GM12891 (cell line): ENCODE data around the gene HSD17B13.

ENCODE experiments used
- PAX5 ChIP-seq: IDR thresholded peaks from 2 replicates; pipeline ENCODE4 v1.6.1; 2011; ENCODE audit warnings: low read length, moderate library complexity, mild to moderate bottlenecking; ENCODE audit not compliant: insufficient read depth, severe bottlenecking
- POLR2A ChIP-seq: IDR thresholded peaks from 2 replicates; pipeline ENCODE4 v1.6.1; 2011; ENCODE audit warnings: low read depth, low read length, control low read depth
- POLR2AphosphoS5 ChIP-seq: IDR thresholded peaks from 2 replicates; pipeline ENCODE4 v1.6.1; 2011; ENCODE audit warnings: low read depth, low read length, control low read depth
- POU2F2 ChIP-seq: IDR thresholded peaks from 2 replicates; pipeline ENCODE4 v1.6.1; 2011; ENCODE audit warnings: low read depth, mild to moderate bottlenecking, control low read depth, low read length, moderate library complexity
- TAF1 ChIP-seq: IDR thresholded peaks from 2 replicates; pipeline ENCODE4 v1.6.1; 2011; ENCODE audit warnings: low read depth, low read length, control low read depth

GRCh38 chr4:87365348-87365747 is 42.7 kb upstream of the HSD17B13 start:
- no peak for TF ChIP-seq POLR2AphosphoS5
- TF ChIP-seq PAX5, result no peak
- TF ChIP-seq POLR2A, result no peak
- TF ChIP-seq POU2F2, result no peak
- TF ChIP-seq TAF1, result no peak
